Effector memory CD4-positive, alpha-beta T cell (primary cell): ENCODE measurements around the gene PDE4D.
"Not testable (repeated sequence)": the region's sequence is repeated elsewhere in the genome, so short reads cannot be mapped to it uniquely, and the experiment has no call there.

Source experiments
- DNase-seq, 3 donors: peaks; one replicate each; pipeline ENCODE4 v3.0.0-alpha.2; 2020
- H3K27ac ChIP-seq: 2 replicates; pipeline ENCODE4 v1.7.0; 2013; ENCODE audit warnings: mild to moderate bottlenecking, low read length, moderate library complexity; ENCODE audit not compliant: insufficient read depth, poor library complexity, severe bottlenecking
- H3K27me3 ChIP-seq: replicated peaks from 2 replicates; pipeline ENCODE4 v1.7.0; 2013; ENCODE audit warnings: mild to moderate bottlenecking, low read length; ENCODE audit not compliant: insufficient read depth, control insufficient read depth, poor library complexity, severe bottlenecking
- H3K36me3 ChIP-seq: 2 replicates; pipeline ENCODE4 v1.7.0; 2013; ENCODE audit warnings: mild to moderate bottlenecking, low read length, moderate library complexity; ENCODE audit not compliant: control insufficient read depth, insufficient read depth
- H3K4me1 ChIP-seq: 2 replicates; pipeline ENCODE4 v1.7.0; 2013; ENCODE audit warnings: low read length, mild to moderate bottlenecking; ENCODE audit not compliant: control insufficient read depth, insufficient read depth, poor library complexity, severe bottlenecking
- H3K4me3 ChIP-seq: 2 replicates; pipeline ENCODE4 v1.7.0; 2013; ENCODE audit warnings: low read length, low read depth, mild to moderate bottlenecking; ENCODE audit not compliant: insufficient read depth, poor library complexity, severe bottlenecking
- H3K9me3 ChIP-seq: 2 replicates; pipeline ENCODE4 v1.7.0; 2013; ENCODE audit warnings: mild to moderate bottlenecking, low read length, moderate library complexity; ENCODE audit not compliant: control insufficient read depth

The PDE4D gene

DNA sequence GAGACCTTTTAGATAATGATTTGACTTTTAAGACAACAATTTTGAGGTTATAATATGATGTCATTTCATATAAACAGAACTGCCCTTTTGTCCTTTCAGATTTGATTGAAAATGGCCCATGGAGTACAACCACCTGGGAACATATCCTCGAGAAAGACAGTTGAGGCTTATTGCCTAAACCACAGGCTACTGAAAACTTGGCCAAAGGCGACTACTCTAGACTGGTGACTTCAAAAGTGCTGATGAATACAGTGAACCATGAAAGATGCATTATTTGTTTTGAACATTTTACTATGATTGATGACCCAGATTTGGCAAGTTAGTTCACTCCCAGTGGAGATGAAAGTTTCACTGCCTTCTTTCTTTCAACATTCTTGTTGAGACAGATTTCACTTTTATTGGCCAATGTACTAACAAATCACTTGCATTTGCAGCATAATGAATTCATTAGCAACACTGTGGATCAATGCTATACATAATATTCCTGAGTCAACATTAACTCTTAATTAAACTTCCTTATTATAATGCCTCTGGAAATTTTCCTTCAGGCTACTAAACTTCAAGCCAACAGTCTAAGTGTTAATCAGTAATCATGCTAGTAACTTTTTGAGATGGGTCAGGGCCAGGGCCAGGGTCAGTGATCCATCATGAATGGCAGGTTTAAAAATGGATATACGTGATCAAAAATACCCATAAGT lies 830.4 kb downstream of the PDE4D start:
- H3K9me3 ChIP-seq = no peaks in the 10 kb centered on the region
- no peaks in the 10 kb centered on the region for H3K36me3 ChIP-seq
- no peaks in the 10 kb centered on the region for H3K4me1 ChIP-seq
- no peak overlapping the region for H3K4me3 ChIP-seq
- H3K27ac ChIP-seq = no peak overlapping the region
- H3K27me3 ChIP-seq = no peaks in the 10 kb centered on the region
- no peak for DNase-seq

DNA sequence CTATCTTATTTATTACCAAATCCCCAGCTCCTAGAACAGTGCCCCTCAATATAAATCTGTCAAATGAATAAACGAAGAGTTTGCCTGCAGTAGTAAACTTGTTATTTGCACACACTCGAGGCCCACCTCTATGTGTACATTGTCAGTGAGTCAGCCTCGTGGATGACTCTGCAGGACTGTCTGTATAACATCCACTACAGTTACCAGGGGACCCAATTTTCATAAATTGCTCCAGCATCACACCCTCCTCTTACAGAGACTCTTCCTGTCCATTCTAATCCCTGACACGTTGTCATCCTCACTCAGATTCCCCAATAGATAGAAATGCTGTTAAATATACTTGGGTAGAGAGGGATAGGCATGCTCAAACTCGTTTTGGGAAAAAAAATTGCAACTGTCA lies 832.1 kb downstream of the PDE4D start:
- Histone ChIP-seq H3K4me3 (no peak overlapping the region), H3K4me1 (no peaks in the 10 kb centered on the region), H3K27ac (no peak overlapping the region), H3K27me3 (no peaks in the 10 kb centered on the region), H3K9me3 (no peaks in the 10 kb centered on the region), H3K36me3 (no peaks in the 10 kb centered on the region)
- DNase-seq = no peak

DNA sequence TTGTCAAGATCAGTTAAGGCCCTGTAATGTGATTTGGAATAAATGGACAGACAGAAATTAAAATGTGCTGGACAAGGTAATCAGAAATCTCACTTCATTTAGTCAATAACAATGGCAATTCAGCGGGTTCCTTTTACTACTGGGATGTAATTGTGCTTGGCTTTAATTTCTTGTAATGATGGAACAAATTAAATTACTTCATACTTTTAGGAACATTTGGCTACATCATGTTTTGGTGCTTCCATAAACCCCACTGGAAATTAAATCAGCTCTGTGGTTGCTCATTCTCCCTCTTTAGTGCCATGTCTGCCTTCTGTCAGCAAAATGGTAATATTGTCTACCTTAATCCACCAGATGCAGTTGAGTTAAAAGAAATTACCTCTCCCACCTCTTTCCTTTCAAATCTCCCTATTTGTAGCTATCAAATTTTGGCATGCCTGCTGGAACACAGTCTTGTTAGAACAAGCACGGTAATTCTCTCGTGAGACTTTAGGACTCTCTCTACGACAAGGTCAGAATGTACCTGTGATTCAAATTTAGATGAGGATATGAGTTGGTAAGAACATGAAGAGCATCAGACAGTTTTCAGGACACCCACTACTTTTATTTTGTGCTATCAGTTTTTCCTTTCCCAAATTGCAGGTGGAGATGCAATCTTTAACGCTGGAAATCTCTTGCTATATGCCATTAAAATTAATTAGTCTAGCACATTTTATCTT lies 834.4 kb downstream of the PDE4D start:
- no peak overlapping the region for H3K27ac ChIP-seq
- H3K36me3 ChIP-seq = no peaks in the 10 kb centered on the region
- DNase-seq = no peak

DNA sequence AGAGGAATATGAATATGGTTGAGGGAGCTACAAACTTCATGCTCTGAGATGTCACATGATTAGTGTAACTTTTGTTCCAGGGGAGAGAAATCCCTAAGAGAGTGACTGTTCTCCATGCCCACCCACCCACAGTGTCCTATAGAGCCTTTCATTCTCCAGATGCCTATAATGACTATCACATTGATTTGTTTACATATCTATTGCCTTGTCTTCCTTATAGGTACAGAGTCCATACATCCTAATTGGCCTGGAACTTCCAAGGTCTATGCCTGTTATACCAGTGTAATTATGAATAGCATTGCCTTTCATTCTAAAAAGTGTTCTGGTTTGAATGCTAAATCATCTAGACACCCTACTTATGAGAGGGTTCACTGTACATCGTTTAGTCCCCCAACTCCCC lies 835.3 kb downstream of the PDE4D start:
- no peaks in the 10 kb centered on the region for H3K27me3 ChIP-seq
- no peak for DNase-seq
- H3K27ac ChIP-seq = no peak overlapping the region
- H3K4me3 ChIP-seq = no peak overlapping the region
- no peaks in the 10 kb centered on the region for H3K4me1 ChIP-seq
- H3K36me3 ChIP-seq = no peaks in the 10 kb centered on the region
- H3K9me3 ChIP-seq = no peaks in the 10 kb centered on the region

More for the DNA sequence above, 834.4 kb downstream of the PDE4D start:
- no peak overlapping the region for H3K4me3 ChIP-seq
- no peaks in the 10 kb centered on the region for H3K4me1 ChIP-seq
- no peaks in the 10 kb centered on the region for H3K9me3 ChIP-seq
- no peaks in the 10 kb centered on the region for H3K27me3 ChIP-seq

DNA sequence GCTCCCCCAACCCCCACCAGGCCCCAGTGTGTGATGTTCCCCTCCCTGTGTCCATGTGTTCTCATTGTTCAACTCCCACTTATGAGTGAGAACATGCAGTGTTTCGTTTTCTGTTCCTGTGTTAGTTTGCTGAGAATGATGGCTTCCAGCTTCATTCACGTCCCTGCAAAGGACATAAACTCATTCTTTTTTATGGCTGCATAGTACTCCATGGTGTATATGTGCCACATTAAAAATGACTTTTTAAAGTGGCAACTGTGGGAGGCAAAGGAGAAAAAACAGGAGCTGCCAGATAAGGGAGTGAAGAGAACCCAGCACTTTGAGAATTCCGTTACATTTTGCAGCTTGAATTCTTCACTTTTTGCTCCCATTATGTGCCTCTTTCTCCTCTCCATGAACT lies 836.9 kb downstream of the PDE4D start:
- not testable (repeated sequence) for H3K9me3 ChIP-seq, H3K27ac ChIP-seq, H3K36me3 ChIP-seq, H3K4me3 ChIP-seq, H3K27me3 ChIP-seq, H3K4me1 ChIP-seq, DNase-seq

DNA sequence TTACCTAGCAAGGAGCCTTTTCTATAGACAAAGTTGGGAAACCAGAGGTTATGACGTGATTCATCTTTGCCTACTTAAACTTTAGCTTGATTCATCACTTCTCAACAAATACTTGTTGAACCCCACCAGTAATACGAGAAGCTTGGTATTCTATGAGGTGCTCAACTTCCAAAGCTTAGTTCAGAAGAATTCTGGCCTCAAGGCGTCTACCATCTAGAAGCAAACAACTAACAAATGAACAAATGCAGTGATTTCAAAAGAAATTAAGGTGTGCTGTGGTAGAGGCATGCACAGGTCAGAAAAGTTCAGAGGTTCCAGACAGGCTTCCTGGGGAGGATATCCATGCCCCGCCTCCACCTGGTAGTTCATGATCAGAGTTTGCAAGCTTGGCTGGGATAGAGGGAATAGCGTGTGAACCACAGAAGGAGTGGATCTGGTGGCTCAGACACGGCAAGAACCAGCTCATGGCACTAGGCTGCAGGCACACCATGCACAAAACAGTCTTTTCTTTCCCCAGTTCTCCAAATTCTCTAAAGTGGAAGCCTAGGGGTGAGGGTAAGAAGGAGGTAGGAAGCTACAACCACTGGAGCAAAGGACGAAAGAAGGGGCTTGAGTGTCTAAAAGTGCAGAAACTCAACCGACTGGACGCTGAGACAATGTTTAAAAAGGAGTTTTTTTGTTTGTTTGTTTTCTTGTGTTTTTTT lies 837.6 kb downstream of the PDE4D start:
- no peaks in the 10 kb centered on the region for H3K36me3 ChIP-seq
- H3K4me1 ChIP-seq = no peaks in the 10 kb centered on the region
- no peak for DNase-seq
- H3K4me3 ChIP-seq = no peak overlapping the region
- H3K27me3 ChIP-seq = no peaks in the 10 kb centered on the region
- H3K9me3 ChIP-seq = no peaks in the 10 kb centered on the region
- H3K27ac ChIP-seq = no peak overlapping the region

DNA sequence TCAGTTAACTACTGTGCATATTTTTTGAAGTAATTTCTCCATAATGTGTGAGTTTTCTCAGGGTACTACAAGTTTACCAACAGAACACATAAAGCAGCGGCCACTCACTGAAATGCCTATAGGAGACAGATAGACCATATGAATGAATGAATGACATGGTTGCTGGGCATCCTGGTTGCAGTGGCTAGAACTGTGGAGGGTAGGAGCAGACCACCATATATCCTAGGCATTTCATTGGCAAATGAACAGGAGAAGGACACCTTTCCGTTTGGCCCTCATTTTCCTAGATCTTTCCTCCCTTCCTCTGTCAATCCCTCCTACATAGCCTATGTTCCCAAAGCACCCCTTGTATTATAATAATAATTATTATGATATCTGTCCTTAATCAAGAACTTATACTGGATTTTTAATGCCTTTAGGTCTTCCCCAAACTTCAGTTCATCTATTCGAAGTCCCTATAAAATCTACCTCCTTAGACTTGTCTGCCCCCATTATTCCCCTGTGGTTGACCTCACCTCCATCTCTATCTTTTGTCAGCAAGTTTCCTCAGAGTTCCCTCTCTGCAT lies 838.5 kb downstream of the PDE4D start:
- H3K4me1 ChIP-seq = no peaks in the 10 kb centered on the region
- H3K27me3 ChIP-seq = no peaks in the 10 kb centered on the region
- no peaks in the 10 kb centered on the region for H3K9me3 ChIP-seq
- no peak for DNase-seq
- H3K4me3 ChIP-seq = no peak overlapping the region
- no peaks in the 10 kb centered on the region for H3K36me3 ChIP-seq
- no peak overlapping the region for H3K27ac ChIP-seq

DNA sequence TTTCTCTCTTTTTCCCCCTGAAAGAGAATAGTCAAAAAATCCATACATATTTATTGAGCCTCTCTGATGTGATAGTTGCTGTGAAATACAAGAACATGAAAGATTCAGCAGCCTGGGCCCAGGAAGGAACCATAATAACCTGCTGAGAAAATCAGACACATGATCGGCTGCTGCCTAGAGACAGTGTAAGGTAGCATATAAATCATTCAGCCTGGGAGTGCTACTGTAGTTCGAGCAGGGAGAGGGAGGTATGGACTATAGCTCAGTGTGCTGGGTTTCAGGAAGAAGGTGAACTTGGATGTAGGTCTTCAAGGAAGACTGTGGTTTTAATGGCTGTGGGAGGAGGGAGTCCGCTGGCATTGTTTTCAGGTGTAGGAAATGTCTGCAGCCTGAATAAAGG lies 841.6 kb downstream of the PDE4D start:
- no peaks in the 10 kb centered on the region for H3K36me3 ChIP-seq
- no peaks in the 10 kb centered on the region for H3K4me1 ChIP-seq
- H3K27ac ChIP-seq = no peak overlapping the region
- no peaks in the 10 kb centered on the region for H3K27me3 ChIP-seq
- no peak overlapping the region for H3K4me3 ChIP-seq
- no peaks in the 10 kb centered on the region for H3K9me3 ChIP-seq
- DNase-seq = no peak

DNA sequence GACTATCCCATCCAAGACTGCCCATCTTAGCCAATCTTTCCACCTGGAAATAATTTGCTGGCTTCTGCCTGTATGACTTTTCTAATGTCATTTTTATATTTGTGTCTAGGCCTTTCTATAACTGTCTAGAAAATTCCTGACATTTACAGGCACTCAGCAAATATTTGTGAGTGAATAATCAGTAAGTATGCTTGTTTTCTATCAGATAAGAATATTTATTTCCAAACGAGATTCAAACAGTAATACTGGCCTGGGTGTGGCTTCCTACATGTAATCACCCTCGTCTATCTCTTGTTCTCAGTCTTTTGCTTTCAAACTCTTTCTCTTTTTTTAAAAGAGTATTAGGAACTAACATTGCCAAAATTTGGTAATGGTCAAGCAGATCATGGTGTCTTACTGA lies 844.4 kb downstream of the PDE4D start:
- Histone ChIP-seq H3K27ac (no peak overlapping the region), H3K4me1 (no peaks in the 10 kb centered on the region), H3K4me3 (no peak overlapping the region), H3K36me3 (no peaks in the 10 kb centered on the region), H3K9me3 (no peaks in the 10 kb centered on the region), H3K27me3 (no peaks in the 10 kb centered on the region)
- DNase-seq = no peak
